Measurements from ENCODE around the gene KCNN4.
"Not testable (repeated sequence)": the region's sequence is repeated elsewhere in the genome, so short reads cannot be mapped to it uniquely, and the experiment has no call there.

Gene KCNN4

GRCh38 chr19:43769256-43769655 lies 11.5 kb downstream of the KCNN4 start:
- DNase-seq (no peak), ATAC-seq (no peak)
- H3K4me3 Mint-ChIP-seq: no peak overlapping the region
- H3K27ac Mint-ChIP-seq: peak overlapping the region; percentile 36
- H3K27me3 Mint-ChIP-seq: no peaks in the 10 kb centered on the region
- peaks cover 73% of the 10 kb centered on the region for H3K36me3 Mint-ChIP-seq (ENCODE audit: low read depth)
- no peaks in the 10 kb centered on the region for H3K9me3 Mint-ChIP-seq
- H3K4me1 Mint-ChIP-seq: peaks cover 49% of the 10 kb centered on the region

GRCh38 chr19:43768273-43769050 lies 12.3 kb downstream of the KCNN4 start:
- peaks cover 56% of the 10 kb centered on the region for H3K4me1 Mint-ChIP-seq
- no peak overlapping the region for H3K4me3 Mint-ChIP-seq
- H3K9me3 Mint-ChIP-seq: no peaks in the 10 kb centered on the region
- peak overlapping the region; percentile 54 for H3K27ac Mint-ChIP-seq
- ATAC-seq (no peak), DNase-seq (no peak)
- peaks cover 74% of the 10 kb centered on the region for H3K36me3 Mint-ChIP-seq (ENCODE audit: low read depth)
- H3K27me3 Mint-ChIP-seq: no peaks in the 10 kb centered on the region

GRCh38 chr19:43767818-43768217 lies 13.0 kb downstream of the KCNN4 start:
- H3K4me3 Mint-ChIP-seq: no peak overlapping the region
- DNase-seq: no peak
- H3K27ac Mint-ChIP-seq: peak overlapping the region; percentile 87
- peaks cover 69% of the 10 kb centered on the region for H3K36me3 Mint-ChIP-seq (ENCODE audit: low read depth)
- H3K4me1 Mint-ChIP-seq: peaks cover 62% of the 10 kb centered on the region
- no peak for ATAC-seq
- H3K9me3 Mint-ChIP-seq: no peaks in the 10 kb centered on the region
- H3K27me3 Mint-ChIP-seq: no peaks in the 10 kb centered on the region

GRCh38 chr19:43767316-43767715 lies 13.5 kb downstream of the KCNN4 start:
- no peak for DNase-seq
- ATAC-seq: no peak
- H3K27ac Mint-ChIP-seq: peak overlapping the region; percentile 87
- no peaks in the 10 kb centered on the region for H3K27me3 Mint-ChIP-seq
- no peak overlapping the region for H3K4me3 Mint-ChIP-seq
- H3K4me1 Mint-ChIP-seq: peaks cover 68% of the 10 kb centered on the region
- H3K36me3 Mint-ChIP-seq (ENCODE audit: low read depth): peaks cover 64% of the 10 kb centered on the region
- no peaks in the 10 kb centered on the region for H3K9me3 Mint-ChIP-seq

GRCh38 chr19:43766755-43767043 lies 14.1 kb downstream of the KCNN4 start:
- peaks cover 62% of the 10 kb centered on the region for H3K36me3 Mint-ChIP-seq (ENCODE audit: low read depth)
- H3K27ac Mint-ChIP-seq: peak overlapping the region; percentile 87
- no peaks in the 10 kb centered on the region for H3K9me3 Mint-ChIP-seq
- H3K4me3 Mint-ChIP-seq: peak overlapping the region; percentile 61
- peaks cover 72% of the 10 kb centered on the region for H3K4me1 Mint-ChIP-seq
- ATAC-seq (no peak), DNase-seq (no peak)
- H3K27me3 Mint-ChIP-seq: no peaks in the 10 kb centered on the region

GRCh38 chr19:43765109-43765876 lies 15.5 kb downstream of the KCNN4 start:
- no peaks in the 10 kb centered on the region for H3K27me3 Mint-ChIP-seq
- peak overlapping the region; percentile 61 for H3K4me3 Mint-ChIP-seq
- DNase-seq (peak; percentile 83), ATAC-seq (peak; percentile 85)
- peaks cover 52% of the 10 kb centered on the region for H3K36me3 Mint-ChIP-seq (ENCODE audit: low read depth)
- peak overlapping the region; percentile 87 for H3K27ac Mint-ChIP-seq
- peaks cover 74% of the 10 kb centered on the region for H3K4me1 Mint-ChIP-seq
- H3K9me3 Mint-ChIP-seq: no peaks in the 10 kb centered on the region

- ATAC-seq, H3K27me3 Mint-ChIP-seq, H3K9me3 Mint-ChIP-seq, DNase-seq: not testable (repeated sequence)
- H3K27ac Mint-ChIP-seq: peak overlapping the region; percentile 87
- H3K4me1 Mint-ChIP-seq: peaks cover 75% of the 10 kb centered on the region
- H3K36me3 Mint-ChIP-seq (ENCODE audit: low read depth): peaks cover 48% of the 10 kb centered on the region
- peak overlapping the region; percentile 61 for H3K4me3 Mint-ChIP-seq
Observed at GRCh38 chr19:43764684-43765083, 16.1 kb downstream of the KCNN4 start.

- H3K27me3 Mint-ChIP-seq: no peaks in the 10 kb centered on the region
- H3K9me3 Mint-ChIP-seq: no peaks in the 10 kb centered on the region
- peak overlapping the region; percentile 77 for H3K27ac Mint-ChIP-seq
- peaks cover 78% of the 10 kb centered on the region for H3K4me1 Mint-ChIP-seq
- H3K36me3 Mint-ChIP-seq (ENCODE audit: low read depth): peaks cover 38% of the 10 kb centered on the region
- DNase-seq (peak; percentile 53), ATAC-seq (peak; percentile 17)
- peak overlapping the region; percentile 36 for H3K4me3 Mint-ChIP-seq
Observed at GRCh38 chr19:43763473-43763939, 17.3 kb downstream of the KCNN4 start.

GRCh38 chr19:43762814-43763213 lies 18.0 kb downstream of the KCNN4 start:
- peak overlapping the region; percentile 23 for H3K27ac Mint-ChIP-seq
- H3K36me3 Mint-ChIP-seq (ENCODE audit: low read depth): peaks cover 34% of the 10 kb centered on the region
- DNase-seq (no peak), ATAC-seq (no peak)
- no peak overlapping the region for H3K4me3 Mint-ChIP-seq
- H3K9me3 Mint-ChIP-seq: no peaks in the 10 kb centered on the region
- H3K27me3 Mint-ChIP-seq: no peaks in the 10 kb centered on the region
- peaks cover 77% of the 10 kb centered on the region for H3K4me1 Mint-ChIP-seq

- DNase-seq (no peak), ATAC-seq (no peak)
- Mint-ChIP-seq H3K27ac (no peak overlapping the region), H3K27me3 (no peaks in the 10 kb centered on the region), H3K9me3 (no peaks in the 10 kb centered on the region), H3K36me3 (ENCODE audit: low read depth) (peaks cover 29% of the 10 kb centered on the region), H3K4me3 (no peak overlapping the region), H3K4me1 (peaks cover 75% of the 10 kb centered on the region)
Observed at GRCh38 chr19:43760941-43761340, 19.8 kb downstream of the KCNN4 start.

GRCh38 chr19:43759515-43759914 lies 21.3 kb downstream of the KCNN4 start:
- DNase-seq (no peak), ATAC-seq (no peak)
- Mint-ChIP-seq H3K27me3 (peaks cover 8% of the 10 kb centered on the region), H3K4me3 (no peak overlapping the region), H3K36me3 (ENCODE audit: low read depth) (peaks cover 30% of the 10 kb centered on the region), H3K9me3 (no peaks in the 10 kb centered on the region), H3K4me1 (peaks cover 74% of the 10 kb centered on the region), H3K27ac (no peak overlapping the region)

- Mint-ChIP-seq H3K4me1 (peaks cover 76% of the 10 kb centered on the region), H3K4me3 (peak overlapping the region; percentile 99), H3K27ac (peak overlapping the region; percentile 100), H3K9me3 (no peaks in the 10 kb centered on the region), H3K27me3 (peaks cover 9% of the 10 kb centered on the region), H3K36me3 (ENCODE audit: low read depth) (peaks cover 41% of the 10 kb centered on the region)
- DNase-seq (peak; percentile 87), ATAC-seq (no peak)
Observed at GRCh38 chr19:43755256-43755801, 25.4 kb downstream of the KCNN4 start.

- DNase-seq (peak; percentile 99), ATAC-seq (peak; percentile 78)
- Mint-ChIP-seq H3K9me3 (no peaks in the 10 kb centered on the region), H3K27me3 (peaks cover 9% of the 10 kb centered on the region), H3K4me1 (peaks cover 78% of the 10 kb centered on the region), H3K27ac (peak within 1 kb of the TSS; percentile 100), H3K36me3 (ENCODE audit: low read depth) (peaks cover 47% of the 10 kb centered on the region), H3K4me3 (peak within 1 kb of the TSS; percentile 99)
Observed at GRCh38 chr19:43754503-43755255, 26.1 kb downstream of the KCNN4 start, which contains the start of gene SMG9. Gene SMG9, minus strand, starts transcription at chr19:43754962. Its CDS starts 4,221 bp downstream, at chr19:43750741.

GRCh38 chr19:43754253-43754502 lies 26.6 kb downstream of the KCNN4 start:
- Mint-ChIP-seq H3K27me3 (peaks cover 9% of the 10 kb centered on the region), H3K27ac (peak overlapping the region; percentile 100), H3K9me3 (no peaks in the 10 kb centered on the region), H3K4me3 (peak overlapping the region; percentile 99), H3K36me3 (ENCODE audit: low read depth) (peaks cover 48% of the 10 kb centered on the region), H3K4me1 (peaks cover 75% of the 10 kb centered on the region)
- DNase-seq: no peak
- no peak for ATAC-seq

Data from activated naive CD8-positive, alpha-beta T cell treated with anti-CD3 and anti-CD28 coated beads, Interleukin-2, amount 50 U/mL, for 24 hours (primary cell).